H1 (cell line): Measurements from ENCODE around the gene RSPO1. TPM values are rescaled to one million over a fixed set of nuclear protein-coding genes. Genes with fewer than 3 reads are reported as not detected.

Experiments
- CTCF ChIA-PET: fragments of 300-600 bp; sonication (Branson Sonifier 250); formaldehyde crosslinking; loops from one replicate; lab custom pipeline; 2021; ENCODE audit not compliant: partially characterized antibody; lab: Charles Lee
- POLR2A ChIA-PET: fragments of 300-600 bp; sonication (Branson Sonifier 250); formaldehyde crosslinking; loops from one replicate; lab custom pipeline; 2021; ENCODE audit warnings: inconsistent platforms; ENCODE audit not compliant: partially characterized antibody; lab: Charles Lee
- DNase-seq, 2 experiments: peaks; one replicate each; pipeline versions ENCODE4 v3.0.0 to v3.0.0-alpha.2; 2010 to 2022; ENCODE audit warnings: low spot score in 2 of 2, low read depth in 1 of 2, mixed read lengths in 1 of 2
- FAIRE-seq: peaks from 2 replicates; lab custom pipeline; 2011; peaks lifted over from hg19 to GRCh38; lab: Jason Lieb, UNC
- H2AFZ ChIP-seq: 2 replicates; pipeline ENCODE4 v1.8.1; 2012; ENCODE audit warnings: low read length, inconsistent platforms
- H2AK5ac ChIP-seq: 2 replicates; pipeline ENCODE4 v1.6.1; 2013; ENCODE audit warnings: low read depth, low read length
- H2BK120ac ChIP-seq: replicated peaks from 2 replicates; pipeline ENCODE3; 2013; ENCODE audit warnings: low read depth, low read length, inconsistent platforms
- H2BK12ac ChIP-seq: 2 replicates; pipeline ENCODE4 v1.6.1; 2013; ENCODE audit warnings: low read depth, low read length
- H2BK15ac ChIP-seq: 2 replicates; pipeline ENCODE4 v1.6.1; 2013; ENCODE audit warnings: low read length
- H2BK20ac ChIP-seq: 2 replicates; pipeline ENCODE4 v1.6.1; 2013; ENCODE audit warnings: low read length
- H2BK5ac ChIP-seq: 2 replicates; pipeline ENCODE4 v1.6.1; 2013; ENCODE audit warnings: low read depth, low read length
- H3K14ac ChIP-seq: 2 replicates; pipeline ENCODE4 v1.6.1; 2013; ENCODE audit warnings: inconsistent platforms; ENCODE audit not compliant: insufficient read length
- H3K18ac ChIP-seq: 2 replicates; pipeline ENCODE4 v1.6.1; 2013; ENCODE audit warnings: low read length; ENCODE audit errors: extremely low read depth
- H3K23ac ChIP-seq: 2 replicates; pipeline ENCODE4 v1.6.1; 2013; ENCODE audit warnings: inconsistent platforms; ENCODE audit not compliant: insufficient read length
- H3K23me2 ChIP-seq: 2 replicates; pipeline ENCODE4 v1.6.1; 2013; ENCODE audit warnings: low read depth, low read length
- H3K27ac ChIP-seq: 2 replicates; pipeline ENCODE4 v1.6.1; 2011; ENCODE audit warnings: low read depth, low read length, inconsistent platforms
- H3K27me3 ChIP-seq, 4 experiments: replicated peaks in 1 of 4; 1 replicate in 1 of 4; 2 replicates in 3 of 4; pipeline versions ENCODE4 v1.6.1 to v1.8.1; 2011 to 2013; ENCODE audit warnings: low read length in 3 of 4, mild to moderate bottlenecking in 3 of 4, inconsistent platforms in 2 of 4, mixed read lengths in 2 of 4, moderate library complexity in 1 of 4; ENCODE audit not compliant: control insufficient read depth in 3 of 4, insufficient read depth in 3 of 4; ENCODE audit errors: extremely low read depth in 1 of 4
- H3K36me3 ChIP-seq, 4 experiments: 2 replicates each; pipeline versions ENCODE4 v1.6.1 to v1.8.1; 2011 to 2013; ENCODE audit warnings: mild to moderate bottlenecking in 4 of 4, low read length in 3 of 4, moderate library complexity in 2 of 4, control low read depth in 1 of 4, inconsistent platforms in 1 of 4; ENCODE audit not compliant: insufficient read depth in 4 of 4, control insufficient read depth in 2 of 4
- H3K4ac ChIP-seq: replicated peaks from 2 replicates; pipeline ENCODE3; 2013; ENCODE audit warnings: low read length, low read depth, mixed read lengths, inconsistent platforms; ENCODE audit not compliant: insufficient read length
- H3K4me1 ChIP-seq, 4 experiments: replicated peaks in 1 of 4; 1 replicate in 1 of 4; 2 replicates in 3 of 4; pipeline versions ENCODE4 v1.6.1 to v1.8.1; 2011 to 2013; ENCODE audit warnings: low read length in 3 of 4, inconsistent platforms in 2 of 4, mixed read lengths in 1 of 4; ENCODE audit not compliant: insufficient read depth in 4 of 4, control insufficient read depth in 3 of 4
- H3K4me2 ChIP-seq, 2 experiments: 2 replicates each; pipeline versions ENCODE4 v1.6.1 to v1.8.1; 2011 to 2013; ENCODE audit warnings: low read depth in 2 of 2, low read length in 2 of 2, control low read depth in 1 of 2, inconsistent platforms in 1 of 2, mild to moderate bottlenecking in 1 of 2; ENCODE audit not compliant: insufficient read depth in 1 of 2
- H3K4me3 ChIP-seq, 4 experiments: fragments of 200-600, 300-600 bp in 1 of 4; sonication (generic), shearing (Covaris generic), sonication (Bioruptor Twin) in 1 of 4; 2 replicates each; pipeline versions ENCODE4 v1.5.1 to v1.8.1; 2011 to 2016; ENCODE audit warnings: low read length in 4 of 4, low read depth in 3 of 4, control low read depth in 2 of 4, inconsistent platforms in 2 of 4, mild to moderate bottlenecking in 2 of 4, mixed read lengths in 1 of 4, moderate library complexity in 1 of 4; ENCODE audit not compliant: insufficient read depth in 2 of 4; ENCODE audit errors: extremely low read depth in 1 of 4
- H3K56ac ChIP-seq: replicated peaks from 2 replicates; pipeline ENCODE3; 2013; ENCODE audit warnings: low read depth, mild to moderate bottlenecking, mixed read lengths, low read length, inconsistent platforms; ENCODE audit not compliant: insufficient read length
- H3K79me1 ChIP-seq: 2 replicates; pipeline ENCODE4 v1.6.1; 2013; ENCODE audit warnings: low read depth, low read length, control low read depth
- H3K79me2 ChIP-seq, 2 experiments: 2 replicates each; pipeline versions ENCODE4 v1.6.1 to v1.8.1; 2012 to 2013; ENCODE audit warnings: low read length in 2 of 2, mild to moderate bottlenecking in 2 of 2, inconsistent platforms in 1 of 2; ENCODE audit not compliant: insufficient read depth in 2 of 2, control insufficient read depth in 1 of 2
- H3K9ac ChIP-seq, 4 experiments: replicated peaks in 1 of 4; 1 replicate in 1 of 4; 2 replicates in 3 of 4; pipeline versions ENCODE4 v1.6.1 to v1.8.1; 2011 to 2013; ENCODE audit warnings: low read depth in 3 of 4, low read length in 3 of 4, control low read depth in 2 of 4, mild to moderate bottlenecking in 2 of 4, moderate library complexity in 2 of 4, inconsistent platforms in 1 of 4; ENCODE audit errors: extremely low read depth in 1 of 4
- H3K9me3 ChIP-seq, 2 experiments: 2 replicates each; pipeline versions ENCODE4 v1.6.1 to v1.8.1; 2012 to 2013; ENCODE audit warnings: mild to moderate bottlenecking in 2 of 2, moderate library complexity in 2 of 2, control low read depth in 1 of 2, inconsistent platforms in 1 of 2, low read depth in 1 of 2, low read length in 1 of 2, mixed read lengths in 1 of 2; ENCODE audit not compliant: insufficient read depth in 2 of 2
- H4K20me1 ChIP-seq, 2 experiments: replicated peaks in 1 of 2; 2 replicates each; pipeline versions ENCODE3 to v1.8.1; 2011 to 2013; ENCODE audit warnings: inconsistent platforms in 2 of 2, low read length in 2 of 2, mild to moderate bottlenecking in 1 of 2; ENCODE audit not compliant: insufficient read depth in 2 of 2, control insufficient read depth in 1 of 2
- H4K5ac ChIP-seq: 2 replicates; pipeline ENCODE4 v1.6.1; 2013; ENCODE audit warnings: low read length, low read depth, mixed read lengths, inconsistent platforms; ENCODE audit not compliant: insufficient read length
- H4K8ac ChIP-seq: 2 replicates; pipeline ENCODE4 v1.8.0; 2013; ENCODE audit warnings: mild to moderate bottlenecking, moderate library complexity, low read length, inconsistent platforms; ENCODE audit not compliant: insufficient read depth; ENCODE audit errors: extremely low read depth
- H4K91ac ChIP-seq: replicated peaks from 2 replicates; pipeline ENCODE3; 2013; ENCODE audit warnings: low read length, mixed read lengths, inconsistent platforms; ENCODE audit not compliant: insufficient read length
- EP300 ChIP-seq, 2 experiments: IDR thresholded peaks; 1 replicate in 1 of 2; 2 replicates in 1 of 2; pipeline ENCODE4 v1.6.1; 2011 to 2012; ENCODE audit warnings: low read depth in 2 of 2, low read length in 2 of 2, mild to moderate bottlenecking in 2 of 2, borderline replicate concordance in 1 of 2, inconsistent platforms in 1 of 2, moderate library complexity in 1 of 2
- GABPA ChIP-seq: IDR thresholded peaks from 2 replicates; pipeline ENCODE4 v1.6.1; 2011; ENCODE audit warnings: mild to moderate bottlenecking, low read length, moderate library complexity, borderline replicate concordance; ENCODE audit not compliant: insufficient read depth
- HDAC6 ChIP-seq: IDR thresholded peaks from one replicate; pipeline ENCODE4 v1.7.1; 2012; ENCODE audit warnings: low read depth, mild to moderate bottlenecking, inconsistent platforms, low read length, moderate library complexity
- NANOG ChIP-seq: IDR thresholded peaks from 2 replicates; pipeline ENCODE4 v1.6.1; 2011; ENCODE audit warnings: low read length, low read depth, mild to moderate bottlenecking, inconsistent platforms; ENCODE audit not compliant: insufficient read depth, poor library complexity, severe bottlenecking
- POLR2A ChIP-seq, 2 experiments: IDR thresholded peaks; 1 replicate in 1 of 2; 2 replicates in 1 of 2; pipeline ENCODE4 v1.6.1; 2011; ENCODE audit warnings: low read depth in 2 of 2, low read length in 2 of 2, mild to moderate bottlenecking in 2 of 2; ENCODE audit errors: control extremely low read depth in 1 of 2
- SAP30 ChIP-seq: fragments of 300-600 bp; sonication (generic); IDR thresholded peaks from 2 replicates; pipeline ENCODE4 v1.7.1; 2012; ENCODE audit warnings: low read length, moderate library complexity, mild to moderate bottlenecking, inconsistent platforms; ENCODE audit not compliant: insufficient read depth, insufficient replicate concordance
- WGBS, 2 experiments: shearing (Covaris generic) in 1 of 2; methylation state at CpG; one replicate each; pipeline versions ENCODE4 v1.1.6 to v1.1.7; 2013 to 2015; ENCODE audit warnings: low lambda C conversion rate in 2 of 2, mixed read lengths in 2 of 2, inconsistent platforms in 1 of 2, low coverage in 1 of 2, missing lambda C conversion rate in 1 of 2; ENCODE audit not compliant: insufficient replicate concordance in 2 of 2, insufficient coverage in 1 of 2, insufficient read length in 1 of 2; ENCODE audit errors: extremely low coverage in 1 of 2, missing lambda C conversion rate in 1 of 2; 5-methylcytosine and 5-hydroxymethylcytosine counted together
- polyA plus RNA-seq, 7 experiments: library from polyadenylated mRNA; depleted of rRNA in 3 of 7; stranded (reverse) in 5 of 7; unstranded in 2 of 7; fragments of >200 nt in 5 of 7; fragments of 200-250 nt in 2 of 7; gene quantifications; 1 replicate in 5 of 7; 2 replicates in 1 of 7; 4 replicates in 1 of 7; pipeline versions ENCODE4 v1.2.1 to v1.2.3, GENCODE V29; 2011 to 2013; ENCODE audit warnings: missing spikeins in 2 of 7, mixed read lengths in 2 of 7
- total RNA-seq: library from RNA; stranded (reverse); fragmentation: NEBNext Ultra II Directional; extraction: Animal tissue kit (Norgen Biotek cat#: 25700); gene quantifications from 2 replicates; pipeline ENCODE4 v1.2.1, GENCODE V29; 2021
- TF ChIP-seq, protein P1 (sequence below): IDR thresholded peaks from 2 replicates; pipeline ENCODE4 v1.6.1; 2012; ENCODE audit warnings: inconsistent platforms

RSPO1 gene
- total and polyA plus RNA-seq, 2 of the 8 experiments (the other 6 are each of a cell fraction or from before 2014, with no cell fraction given), result 0.39 TPM; not detected in 1

DNA sequence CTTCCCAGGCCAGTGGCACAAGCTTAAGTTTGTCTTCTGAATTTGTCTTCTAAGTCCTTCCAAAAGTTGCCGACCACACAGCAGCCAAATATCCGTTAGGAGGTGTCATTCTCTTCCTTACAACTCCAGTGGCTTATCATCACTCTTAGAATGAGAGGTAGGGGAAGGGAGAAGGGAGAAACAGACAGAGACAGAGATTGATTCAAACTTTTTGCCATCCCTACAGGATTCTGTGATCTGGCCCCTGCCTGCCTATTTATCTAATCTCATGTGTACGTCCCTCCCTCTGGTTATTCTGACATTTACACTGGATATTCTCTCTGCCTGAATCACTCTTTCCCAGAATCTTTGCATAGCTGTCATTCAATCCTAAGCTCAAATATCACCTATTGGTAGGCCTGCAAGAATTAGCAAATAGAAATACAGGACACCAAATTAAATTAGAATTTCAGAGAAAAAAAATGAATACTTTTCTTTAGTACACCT, 38.5 kb downstream of the RSPO1 start:
- Histone ChIP-seq H3K14ac (no peak overlapping the region), H2BK5ac (no peak overlapping the region), H4K91ac (no peak overlapping the region), H3K4ac (no peak overlapping the region), H3K79me2 (peaks cover 22 to 38% of the 10 kb centered on the region in 2 experiments), H3K9ac (no peak overlapping the region), H2BK20ac (no peak overlapping the region), H2BK12ac (no peak overlapping the region), H3K4me3 (peak overlapping the region in 2 of 4 experiments; percentile 94 to 97; a peak in 4 of 8 replicates), H3K18ac (no peak overlapping the region), H3K9me3 (no peaks in the 10 kb centered on the region), H2AFZ (peak overlapping the region; percentile 65; the same call in 1 of the 2 replicates), H3K4me2 (peak overlapping the region; percentile 58 to 79), H3K27me3 (peaks cover 0 to 3% (median 0%) of the 10 kb centered on the region in 4 experiments; a peak in 2 of 7 replicates), H4K8ac (no peak overlapping the region), H2BK120ac (no peak overlapping the region), H3K27ac (no peak overlapping the region), H3K4me1 (no peaks in the 10 kb centered on the region; a peak in 1 of 7 replicates), H2AK5ac (no peak overlapping the region), H3K23me2 (no peaks in the 10 kb centered on the region), H3K56ac (no peak overlapping the region), H4K20me1 (peaks cover 0 to 3% of the 10 kb centered on the region in 2 experiments), H3K36me3 (peaks cover 16 to 20% (median 20%) of the 10 kb centered on the region in 4 experiments), H4K5ac (no peak overlapping the region), H2BK15ac (no peak overlapping the region), H3K79me1 (peaks cover 12% of the 10 kb centered on the region), H3K23ac (no peak overlapping the region)
- DNase-seq (no peak), FAIRE-seq (no peak)
- TF ChIP-seq, protein P1, sequence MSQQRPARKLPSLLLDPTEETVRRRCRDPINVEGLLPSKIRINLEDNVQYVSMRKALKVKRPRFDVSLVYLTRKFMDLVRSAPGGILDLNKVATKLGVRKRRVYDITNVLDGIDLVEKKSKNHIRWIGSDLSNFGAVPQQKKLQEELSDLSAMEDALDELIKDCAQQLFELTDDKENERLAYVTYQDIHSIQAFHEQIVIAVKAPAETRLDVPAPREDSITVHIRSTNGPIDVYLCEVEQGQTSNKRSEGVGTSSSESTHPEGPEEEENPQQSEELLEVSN, result no peak
- TF ChIP-seq POLR2A (IDR thresholded peaks at IDR 0.05; ENCODE audit: control extremely low read depth in 1 of 2, low read depth in 2 of 2, low read length in 2 of 2), result no peak
- TF ChIP-seq HDAC6, result no peak
- no peak for TF ChIP-seq SAP30
- no peak for TF ChIP-seq EP300 (IDR thresholded peaks at IDR 0.05; ENCODE audit: borderline replicate concordance in 1 of 2, low read depth in 2 of 2, low read length in 2 of 2)
- no peak for TF ChIP-seq GABPA
- no peak for TF ChIP-seq NANOG
- ChIA-PET CTCF (interaction anchor here (1.0 to 1.4 kb wide), 4 partner anchors 26 to 169 kb away, joined by 3 to 6 read pairs (median 4); partner anchors contain the start of gene EPHA10), POLR2A (interaction anchor here (1.4 to 2.9 kb wide), 5 partner anchors 9 to 42 kb away, joined by 3 to 9 read pairs (median 5); partner anchors contain the start of gene SNIP1)
- 11% methylated on average over 2 of the region's 3 CpGs; no CpG with 5 or more reads in 1 of the 2 experiments for WGBS, 2 experiments
